Sigmoid colon (tissue), 4 donors: ENCODE results near the gene LMBR1.

ENCODE experiments used
- CTCF ChIP-seq, 4 experiments: fragments of 450-650 bp in 3 of 4; fragments of 200-600 bp in 1 of 4; IDR thresholded peaks; one replicate each; pipeline ENCODE4 v1.5.1; 2016 to 2019; ENCODE audit warnings: antibody characterized with exemption in 4 of 4, mild to moderate bottlenecking in 3 of 4, moderate library complexity in 2 of 4
- EP300 ChIP-seq, 4 donors: sonication (generic); formaldehyde crosslinking; IDR thresholded peaks; one replicate each; pipeline ENCODE4 v1.6.1; 2017; ENCODE audit warnings: antibody characterized with exemption in 4 of 4
- POLR2A ChIP-seq, 2 donors: fragments of 450-650 bp; IDR thresholded peaks; one replicate each; pipeline ENCODE4 v1.6.1; 2016; ENCODE audit warnings: antibody characterized with exemption in 2 of 2, mild to moderate bottlenecking in 2 of 2, moderate library complexity in 2 of 2

GRCh38 chr7:156676263-156676662 is 216.7 kb downstream of the LMBR1 start:
- TF ChIP-seq CTCF (IDR thresholded peaks at IDR 0.05) (no peak), EP300 (IDR thresholded peaks at IDR 0.05) (no peak), POLR2A (IDR thresholded peaks at IDR 0.05) (no peak)
